Measurements from ENCODE around the gene TPTE2.
A peak's percentile ranks its signal among the peaks of the same experiment; 100 is the strongest.

DNA sequence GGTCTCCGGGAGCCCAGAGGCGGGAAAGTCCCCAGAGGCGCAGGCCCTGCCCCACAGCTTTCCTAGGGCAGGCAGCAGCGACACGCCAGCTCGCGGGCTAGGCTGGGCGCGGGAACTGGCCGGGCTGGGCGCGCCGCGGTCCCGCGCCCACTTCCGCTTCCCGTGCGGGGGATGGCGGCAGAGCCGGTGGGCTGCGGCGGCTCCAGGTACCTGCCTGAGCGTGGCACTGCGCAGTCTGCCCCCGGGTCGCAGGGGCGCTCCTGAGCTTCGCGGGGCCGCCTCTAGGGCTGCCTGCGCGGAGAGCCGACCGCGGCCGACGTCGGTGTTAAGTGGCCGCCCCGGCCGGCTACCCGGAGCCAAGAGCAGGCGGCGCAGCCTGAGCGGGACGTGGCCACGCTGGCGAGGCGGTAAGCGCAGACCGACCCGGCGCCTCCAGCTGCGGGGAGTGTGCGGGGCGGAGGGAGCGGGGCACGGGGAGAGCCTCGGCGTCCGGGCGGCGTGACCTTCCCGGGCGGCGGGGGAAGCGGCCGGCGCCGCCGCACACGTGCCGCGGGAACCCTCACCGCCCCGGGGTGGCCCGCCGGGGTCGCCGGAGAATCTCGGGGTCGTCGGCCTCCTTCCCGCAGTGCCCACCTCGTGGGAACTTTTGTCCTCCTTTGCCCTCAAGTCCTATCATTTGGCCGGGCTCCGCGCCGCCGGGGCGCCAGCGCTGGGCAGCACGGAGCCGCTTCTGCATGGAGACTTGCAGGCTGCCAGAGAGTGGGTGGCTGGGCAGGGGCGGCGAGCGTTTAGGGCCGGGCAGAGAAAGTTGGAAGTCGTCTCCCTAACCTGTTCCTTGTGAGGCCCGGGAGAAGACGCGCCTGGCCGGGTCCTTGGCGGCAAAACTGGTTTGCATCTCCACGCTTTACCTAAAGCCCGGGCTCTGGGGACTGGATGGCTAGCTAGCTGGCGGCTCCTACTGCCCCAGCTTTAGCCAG is 40.7 kb upstream of the TPTE2 start:
- TF ChIP-seq CTCF (IDR thresholded peaks at IDR 0.05), result peak in 1 of 6 experiments; percentile 32
- TF ChIP-seq POLR2A (IDR thresholded peaks at IDR 0.05), result no peak
